ENCODE measurements around the gene PSMB2.

PSMB2 gene

DNA sequence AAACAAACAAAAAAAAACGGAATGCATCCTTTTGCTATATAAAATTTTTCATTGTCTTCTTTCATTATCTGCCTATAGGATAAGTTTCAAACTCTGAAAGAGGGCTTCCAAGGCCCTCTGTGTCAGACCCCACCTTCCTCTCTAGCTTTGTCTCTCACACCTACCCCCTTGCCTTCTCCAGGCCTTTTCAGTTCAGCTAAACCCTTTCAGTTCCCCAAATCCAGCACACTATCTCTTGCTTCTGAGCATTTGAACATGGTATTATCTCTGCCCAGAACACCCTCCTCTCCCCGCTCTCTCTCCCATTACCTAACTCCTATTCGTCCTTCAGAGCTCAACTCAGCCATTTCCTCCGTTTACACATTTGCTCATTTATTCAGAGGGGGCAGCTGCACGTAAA lies 41.7 kb upstream of the PSMB2 start:
- H3K9me3 ChIP-seq (ENCODE audit: control insufficient read depth, insufficient read depth, low read depth, low read length), result no peaks in the 10 kb centered on the region
- ChIA-PET POLR2A (no interaction called here), CTCF (interaction anchor here (1.0 kb wide), 1 partner anchor 45 kb away, joined by 3 read pairs; no protein-coding TSS in a partner anchor)
- TF ChIP-seq YY1 (tag by site-specific recombination; IDR thresholded peaks at IDR 0.05), result no peak
- TF ChIP-seq ZNF555 (tag by site-specific recombination; conservative IDR thresholded peaks at IDR 0.05), result no peak
- TF ChIP-seq ZNF830 (tag by site-specific recombination; IDR thresholded peaks at IDR 0.05; ENCODE audit: low read depth), result no peak
- TF ChIP-seq BCL11B (tag by site-specific recombination; IDR thresholded peaks at IDR 0.05; ENCODE audit: low read depth), result no peak
- no peak for TF ChIP-seq CTCF (tag by site-specific recombination; IDR thresholded peaks at IDR 0.05)
- no peaks in the 10 kb centered on the region for H3K4me1 ChIP-seq (ENCODE audit: control insufficient read depth, insufficient read depth, low read length)
- no peaks in the 10 kb centered on the region for H3K36me3 ChIP-seq (ENCODE audit: control insufficient read depth in 2 of 2, insufficient read depth in 1 of 2, low read length in 2 of 2)
- no peak overlapping the region for H3K27ac ChIP-seq (ENCODE audit: extremely low read depth, low read depth, low read length)
- no peak overlapping the region for H3K4me3 ChIP-seq (ENCODE audit: low read depth, low read length)

DNA sequence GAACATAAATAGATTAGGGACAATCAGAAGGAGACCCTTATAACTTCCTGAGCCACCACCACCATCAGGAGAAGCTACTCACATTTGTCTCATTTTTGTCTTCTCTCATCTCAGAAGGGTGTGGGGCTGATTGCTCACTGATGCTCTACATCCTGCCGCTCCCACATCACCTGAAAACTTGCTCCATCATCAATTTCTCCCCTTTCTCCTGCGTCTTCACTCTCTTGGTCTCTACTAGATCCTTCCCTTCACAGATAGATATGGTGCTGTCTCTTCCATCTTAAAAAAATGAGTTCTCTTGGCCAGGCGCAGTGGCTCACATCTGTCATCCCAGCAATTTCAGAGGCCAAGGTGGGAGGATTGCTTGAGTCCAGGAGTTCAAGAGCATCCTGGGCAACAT lies 38.9 kb upstream of the PSMB2 start:
- H3K9me3 ChIP-seq (ENCODE audit: control insufficient read depth, insufficient read depth, low read depth, low read length), result no peaks in the 10 kb centered on the region
- ChIA-PET POLR2A (no interaction called here), CTCF (interaction anchor here (2.4 kb wide), 1 partner anchor 35 kb away, joined by 6 read pairs; no protein-coding TSS in a partner anchor)

DNA sequence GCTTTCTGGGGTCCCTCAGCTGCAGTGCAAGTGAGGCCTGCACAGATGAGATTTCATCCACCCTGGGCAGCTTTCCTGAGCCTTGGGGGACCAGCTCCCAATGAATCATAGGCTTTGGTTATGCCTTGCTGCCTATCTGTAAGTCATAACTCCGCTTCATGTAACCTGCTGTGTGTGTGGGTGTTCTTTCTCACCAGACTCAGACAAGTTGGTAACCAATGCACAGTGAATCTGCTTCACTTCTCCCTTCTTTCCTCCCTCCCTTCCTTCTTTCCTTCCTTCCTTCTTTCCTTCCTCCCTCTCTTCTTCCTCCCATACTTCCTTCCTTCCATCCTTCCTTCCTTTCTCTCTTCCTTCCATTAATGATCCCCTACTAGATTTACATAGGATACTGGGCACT lies 34.4 kb upstream of the PSMB2 start:
- Histone ChIP-seq H3K27ac (ENCODE audit: extremely low read depth, low read depth, low read length) (no peak overlapping the region), H3K9me3 (ENCODE audit: control insufficient read depth, insufficient read depth, low read depth, low read length) (no peaks in the 10 kb centered on the region), H3K4me3 (ENCODE audit: low read depth, low read length) (no peak overlapping the region), H3K36me3 (ENCODE audit: control insufficient read depth in 2 of 2, insufficient read depth in 1 of 2, low read length in 2 of 2) (no peaks in the 10 kb centered on the region), H3K4me1 (ENCODE audit: control insufficient read depth, insufficient read depth, low read length) (no peaks in the 10 kb centered on the region)
- POLR2A ChIA-PET, result no interaction called here
- CTCF ChIA-PET, result interaction anchor here (0.7 kb wide), 1 partner anchor 39 kb away, joined by 3 read pairs; no protein-coding TSS in a partner anchor
- TF ChIP-seq, protein P1, sequence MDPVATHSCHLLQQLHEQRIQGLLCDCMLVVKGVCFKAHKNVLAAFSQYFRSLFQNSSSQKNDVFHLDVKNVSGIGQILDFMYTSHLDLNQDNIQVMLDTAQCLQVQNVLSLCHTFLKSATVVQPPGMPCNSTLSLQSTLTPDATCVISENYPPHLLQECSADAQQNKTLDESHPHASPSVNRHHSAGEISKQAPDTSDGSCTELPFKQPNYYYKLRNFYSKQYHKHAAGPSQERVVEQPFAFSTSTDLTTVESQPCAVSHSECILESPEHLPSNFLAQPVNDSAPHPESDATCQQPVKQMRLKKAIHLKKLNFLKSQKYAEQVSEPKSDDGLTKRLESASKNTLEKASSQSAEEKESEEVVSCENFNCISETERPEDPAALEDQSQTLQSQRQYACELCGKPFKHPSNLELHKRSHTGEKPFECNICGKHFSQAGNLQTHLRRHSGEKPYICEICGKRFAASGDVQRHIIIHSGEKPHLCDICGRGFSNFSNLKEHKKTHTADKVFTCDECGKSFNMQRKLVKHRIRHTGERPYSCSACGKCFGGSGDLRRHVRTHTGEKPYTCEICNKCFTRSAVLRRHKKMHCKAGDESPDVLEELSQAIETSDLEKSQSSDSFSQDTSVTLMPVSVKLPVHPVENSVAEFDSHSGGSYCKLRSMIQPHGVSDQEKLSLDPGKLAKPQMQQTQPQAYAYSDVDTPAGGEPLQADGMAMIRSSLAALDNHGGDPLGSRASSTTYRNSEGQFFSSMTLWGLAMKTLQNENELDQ (tag by site-specific recombination; IDR thresholded peaks at IDR 0.05; ENCODE audit: low read depth), result no peak
- TF ChIP-seq ZNF184 (tag by site-specific recombination; IDR thresholded peaks at IDR 0.05) (no peak), PATZ1 (tag by site-specific recombination; IDR thresholded peaks at IDR 0.05) (peak; percentile 23; the same call in 1 of the 2 replicates), ZNF239 (tag by site-specific recombination; IDR thresholded peaks at IDR 0.05) (no peak), ZNF404 (tag by site-specific recombination; IDR thresholded peaks at IDR 0.05) (no peak), ZNF571 (tag by site-specific recombination; IDR thresholded peaks at IDR 0.05) (no peak), TCF7L2 (IDR thresholded peaks at IDR 0.05; ENCODE audit: borderline replicate concordance, low read depth, low read length) (no peak), SALL2 (tag by site-specific recombination; IDR thresholded peaks at IDR 0.05; ENCODE audit: borderline replicate concordance) (peak; percentile 55; the same call in 1 of the 2 replicates), ZNF423 (tag by site-specific recombination; IDR thresholded peaks at IDR 0.05) (no peak), ZNF426 (tag by site-specific recombination; IDR thresholded peaks at IDR 0.05) (no peak)

More for the DNA sequence above, 38.9 kb upstream of the PSMB2 start:
- no peak overlapping the region for H3K4me3 ChIP-seq (ENCODE audit: low read depth, low read length)
- no peak overlapping the region for H3K27ac ChIP-seq (ENCODE audit: extremely low read depth, low read depth, low read length)
- TF ChIP-seq ZNF645 (tag by site-specific recombination; IDR thresholded peaks at IDR 0.05), result no peak
- no peak for TF ChIP-seq ZNF280C (tag by site-specific recombination; IDR thresholded peaks at IDR 0.05)
- no peak for TF ChIP-seq KLF16 (tag by site-specific recombination; IDR thresholded peaks at IDR 0.05)
- H3K4me1 ChIP-seq (ENCODE audit: control insufficient read depth, insufficient read depth, low read length), result no peaks in the 10 kb centered on the region
- H3K36me3 ChIP-seq (ENCODE audit: control insufficient read depth in 2 of 2, insufficient read depth in 1 of 2, low read length in 2 of 2), result no peaks in the 10 kb centered on the region

All from HEK293 (cell line).